ENCODE measurements around the gene RFFL.

RFFL gene

DNA sequence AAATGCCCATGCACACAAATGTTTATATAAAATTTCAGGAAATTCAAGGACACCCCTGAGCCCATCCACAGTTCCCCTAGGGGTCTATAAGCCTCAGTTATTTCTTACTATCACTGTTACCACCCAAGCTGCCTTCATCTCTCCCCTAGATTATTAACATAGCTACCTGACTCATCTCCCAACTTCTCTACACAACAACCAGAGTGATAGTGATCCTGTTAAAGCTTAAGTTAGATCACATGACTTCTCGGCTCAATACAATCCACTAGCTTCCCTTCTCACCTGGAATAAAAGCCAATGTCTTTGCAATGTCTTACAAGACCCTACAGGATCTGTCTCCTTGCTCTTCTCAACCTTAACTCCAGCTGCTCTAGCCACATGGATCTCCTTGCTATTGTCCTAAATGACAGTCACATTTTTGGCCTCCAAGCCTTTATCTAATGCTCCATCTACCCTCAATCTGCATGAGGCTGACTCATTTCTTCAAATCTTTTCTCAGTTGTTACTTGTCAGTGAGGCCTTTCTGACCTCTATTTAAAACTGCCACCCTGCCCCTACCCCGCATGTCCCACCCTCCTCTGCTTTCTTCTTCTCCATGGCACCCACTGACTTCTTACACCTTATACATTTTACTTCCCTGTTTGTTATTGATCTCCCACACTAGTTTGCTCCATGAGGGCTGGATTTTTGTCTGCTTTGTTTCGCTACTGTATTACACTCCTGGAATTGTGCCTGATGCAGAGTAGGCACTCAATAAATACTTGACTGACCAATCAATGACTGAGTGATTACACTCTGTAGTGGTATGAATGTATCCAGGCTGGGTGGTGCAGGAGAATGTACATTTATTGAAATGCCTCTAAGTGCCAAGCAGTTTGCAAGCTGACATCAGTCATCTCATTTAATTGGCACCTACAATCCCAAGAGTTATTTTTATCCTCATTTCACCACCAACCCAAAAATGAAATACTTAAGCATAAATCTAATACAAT, 88.4 kb downstream of the RFFL start:
- no peak for DNase-seq (ENCODE audit: low read depth, low spot score)

DNA sequence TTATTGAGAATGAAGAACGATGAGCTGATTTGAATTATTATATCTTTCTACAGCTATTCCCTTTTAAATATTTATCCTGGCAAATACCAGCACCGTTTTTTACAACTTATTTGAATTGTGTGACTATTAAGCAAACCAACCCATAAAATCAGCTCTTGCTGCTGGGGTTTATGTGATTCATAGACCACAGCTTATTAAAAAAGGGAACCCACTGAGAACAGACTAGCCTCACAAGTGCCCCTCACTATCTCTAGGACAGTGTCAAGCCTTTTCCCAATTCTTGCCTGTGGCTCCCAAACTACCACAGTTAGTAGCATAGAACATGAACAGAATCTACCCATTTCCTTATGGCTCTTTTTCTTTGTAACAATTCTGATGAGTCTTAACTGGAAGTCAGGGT, 89.3 kb downstream of the RFFL start:
- DNase-seq (ENCODE audit: low read depth, low spot score) = no peak

DNA sequence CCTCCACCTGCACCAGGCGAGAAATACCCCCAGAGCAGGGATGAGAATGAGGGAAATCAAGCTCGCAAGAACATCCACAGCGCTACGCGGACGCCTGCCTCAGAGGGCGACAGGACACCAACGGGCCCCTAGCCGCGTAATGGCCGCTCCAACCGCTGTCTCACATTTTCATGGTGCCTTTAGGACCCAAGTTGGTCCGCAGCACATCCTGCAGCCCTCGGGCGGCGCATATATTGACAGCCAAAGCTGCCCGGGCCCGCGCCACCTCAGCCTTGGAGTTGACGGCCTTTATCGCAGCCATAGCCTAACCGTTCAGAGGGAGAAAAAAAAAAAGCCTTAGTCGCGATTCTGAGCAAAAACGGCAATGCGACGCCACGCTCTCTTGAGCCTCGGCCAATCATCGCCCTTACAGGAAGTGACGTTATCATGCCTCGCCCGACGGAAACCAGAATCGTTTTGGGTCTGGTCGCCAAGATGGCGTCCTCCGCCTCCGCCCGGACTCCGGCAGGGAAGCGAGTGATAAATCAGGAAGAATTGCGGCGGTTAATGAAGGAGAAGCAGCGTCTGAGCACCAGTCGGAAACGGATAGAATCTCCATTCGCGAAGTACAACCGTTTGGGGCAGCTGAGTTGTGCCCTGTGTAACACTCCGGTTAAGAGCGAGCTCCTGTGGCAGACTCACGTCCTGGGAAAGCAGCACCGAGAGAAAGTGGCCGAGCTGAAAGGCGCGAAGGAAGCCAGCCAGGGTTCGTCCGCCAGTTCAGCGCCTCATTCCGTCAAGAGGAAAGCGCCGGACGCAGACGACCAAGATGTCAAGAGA, 102.2 kb downstream of the RFFL start, which contains the start of the genes CCT6B and ZNF830:
Gene CCT6B (minus strand): TSS at position 368 of the 819 bp plus-strand sequence. CDS start 67 bp downstream, at position 301.
Gene ZNF830 (plus strand): TSS at position 448 of the 819 bp plus-strand sequence. CDS start 27 bp downstream, at position 475.
- DNase-seq (ENCODE audit: low read depth, low spot score) = peak; percentile 87

DNA sequence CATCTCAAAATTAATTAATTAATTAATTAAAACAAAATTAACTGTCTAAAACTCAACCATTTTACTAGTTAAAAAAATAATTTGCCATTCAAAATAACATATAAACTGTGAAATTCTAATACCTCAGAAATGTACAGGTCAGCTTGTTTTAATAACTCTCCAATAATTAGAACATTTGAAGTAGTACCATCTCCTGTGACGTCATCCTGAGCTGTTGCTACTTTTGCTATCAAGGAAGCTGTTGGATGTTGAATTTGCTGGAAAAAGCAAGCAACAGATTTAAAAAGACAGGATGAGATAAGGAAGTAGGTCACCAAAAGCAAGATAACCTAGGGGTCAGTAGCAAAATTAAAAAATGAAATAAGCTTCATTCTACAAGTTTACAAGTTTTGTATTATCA, 105.1 kb downstream of the RFFL start:
- DNase-seq (ENCODE audit: low read depth, low spot score) = no peak

All from activated CD4-positive, CD25-positive, alpha-beta regulatory T cell treated with anti-CD3 and anti-CD28 coated beads, Interleukin-2, amount 50 U/mL, for 16 hours (primary cell).